ENCODE data around the gene RNASE7. TPM values are rescaled to one million over a fixed set of nuclear protein-coding genes. Genes with fewer than 3 reads are reported as not detected.

The RNASE7 gene
- total RNA-seq, 4 donors from 2014 or later: 0.55 TPM; not detected in 3

DNA sequence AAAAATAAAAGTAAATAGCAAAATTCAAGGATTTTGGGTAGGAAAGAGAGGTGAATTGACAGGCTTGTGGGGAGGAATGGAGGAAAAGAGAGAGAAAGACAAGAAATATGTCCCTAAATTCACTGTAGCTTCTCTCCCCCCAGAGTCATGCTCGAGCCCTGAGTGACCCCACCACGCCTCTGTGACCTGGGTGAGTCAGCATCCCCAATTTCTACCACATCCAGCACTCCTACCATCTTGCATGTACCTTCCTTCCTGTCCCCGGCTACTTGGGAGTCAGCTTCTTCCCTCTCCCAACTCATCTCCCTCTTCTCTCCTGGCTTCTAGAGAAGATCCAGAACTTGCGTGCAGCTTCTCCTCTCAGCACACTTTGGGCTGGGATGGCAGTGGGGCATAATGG lies 46.5 kb downstream of the RNASE7 start:
- peaks cover 0 to 61% of the 10 kb centered on the region in 2 donors for H3K36me3 ChIP-seq
- TF ChIP-seq POLR2A (IDR thresholded peaks at IDR 0.05): no peak
- no peak for TF ChIP-seq CTCF (IDR thresholded peaks at IDR 0.05 in 4 of 5, conservative IDR thresholded peaks at IDR 0.05 in 1 of 5)
- H3K27me3 ChIP-seq: no peaks in the 10 kb centered on the region
- H3K27ac ChIP-seq: no peak overlapping the region
- in situ Hi-C loops (cut with MboI; ENCODE audit: low sequenced_read_pairs in 4 of 4): no loop called here
- no peak overlapping the region for H3K4me3 ChIP-seq
- ATAC-seq (no peak), DNase-seq (no peak)
- H3K4me1 ChIP-seq: no peaks in the 10 kb centered on the region
- intact Hi-C loops (cut with DNase I; ENCODE audit: low total_unique reads): no loop called here
- H3K9me3 ChIP-seq: no peaks in the 10 kb centered on the region

GRCh38 chr14:21089271-21089670 lies 47.1 kb downstream of the RNASE7 start:
- Histone ChIP-seq H3K36me3 (peaks cover 0 to 55% of the 10 kb centered on the region in 2 donors), H3K27me3 (no peaks in the 10 kb centered on the region), H3K4me3 (no peak overlapping the region), H3K4me1 (no peaks in the 10 kb centered on the region), H3K27ac (no peak overlapping the region), H3K9me3 (no peaks in the 10 kb centered on the region)
- TF ChIP-seq CTCF (IDR thresholded peaks at IDR 0.05 in 4 of 5, conservative IDR thresholded peaks at IDR 0.05 in 1 of 5) (no peak), POLR2A (IDR thresholded peaks at IDR 0.05) (no peak)
- no peak for ATAC-seq
- intact Hi-C loops (cut with DNase I; ENCODE audit: low total_unique reads): no loop called here
- DNase-seq: no peak
- in situ Hi-C loops (cut with MboI; ENCODE audit: low sequenced_read_pairs in 4 of 4): no loop called here

DNA sequence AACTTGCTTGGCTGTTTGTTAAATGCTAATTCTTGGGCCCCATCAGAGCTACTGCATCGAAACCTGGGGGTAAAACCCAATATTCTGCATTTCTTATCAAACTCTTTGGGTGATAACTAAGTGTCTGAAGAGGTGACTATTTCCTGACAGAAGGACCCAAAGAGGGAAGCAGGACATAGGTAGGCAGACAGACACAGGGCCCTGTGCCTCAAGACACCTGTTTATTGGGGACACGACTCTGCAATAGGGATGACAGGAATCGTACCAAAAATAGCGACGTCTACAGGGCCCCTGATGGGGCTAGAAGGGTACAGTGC lies 47.7 kb downstream of the RNASE7 start:
- in situ Hi-C loops (cut with MboI; ENCODE audit: low sequenced_read_pairs in 4 of 4): loop anchor here in 2 of 4 donors (10.0 kb wide), 1 partner anchor 75 kb away; no protein-coding TSS in a partner anchor
- DNase-seq (no peak), ATAC-seq (no peak)
- H3K27ac ChIP-seq: no peak overlapping the region
- no peaks in the 10 kb centered on the region for H3K27me3 ChIP-seq
- H3K4me3 ChIP-seq: no peak overlapping the region
- no peaks in the 10 kb centered on the region for H3K9me3 ChIP-seq
- intact Hi-C loops (cut with DNase I; ENCODE audit: low total_unique reads): no loop called here
- TF ChIP-seq CTCF (IDR thresholded peaks at IDR 0.05 in 4 of 5, conservative IDR thresholded peaks at IDR 0.05 in 1 of 5) (no peak), POLR2A (IDR thresholded peaks at IDR 0.05) (no peak)
- peaks cover 0 to 50% of the 10 kb centered on the region in 2 donors for H3K36me3 ChIP-seq
- H3K4me1 ChIP-seq: no peaks in the 10 kb centered on the region

DNA sequence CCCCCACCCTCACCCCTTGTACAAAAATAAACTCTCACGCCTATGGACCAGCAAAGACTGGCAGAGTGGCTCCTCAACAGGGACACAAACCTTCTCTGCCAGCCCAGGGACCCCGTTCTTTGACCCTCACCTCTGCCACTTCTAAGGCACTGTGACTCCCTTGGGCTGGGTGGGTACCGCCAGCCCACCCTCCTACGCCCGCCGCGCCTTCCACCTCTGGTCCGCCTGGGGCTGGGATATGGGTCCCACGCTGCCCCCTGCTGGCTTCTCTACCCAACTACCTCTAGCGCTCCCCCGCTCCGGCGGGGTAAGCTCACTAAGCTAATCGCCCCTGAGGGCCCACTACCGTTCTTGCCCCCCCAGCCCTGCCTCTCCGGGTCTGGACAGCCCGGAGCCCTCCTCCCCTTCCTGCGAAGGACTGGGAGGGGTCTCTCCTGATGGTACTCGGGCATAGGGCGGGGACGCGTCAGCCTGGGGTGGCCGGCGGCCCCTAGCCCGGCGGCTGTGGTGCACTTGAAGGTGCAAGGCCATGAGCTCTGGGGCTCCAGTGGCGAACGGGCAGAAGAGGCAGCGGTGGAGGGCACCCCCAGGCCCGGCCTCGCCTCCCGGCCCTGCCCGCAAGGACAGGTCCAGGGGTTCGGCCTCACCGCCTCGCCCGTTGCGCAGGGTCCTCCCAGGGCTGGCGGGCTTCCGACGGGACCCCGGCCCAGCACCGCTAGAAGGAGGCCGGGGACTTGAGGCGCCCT lies 48.2 kb downstream of the RNASE7 start:
- in situ Hi-C loops (cut with MboI; ENCODE audit: low sequenced_read_pairs in 4 of 4): loop anchor here in 2 of 4 donors (10.0 kb wide), 1 partner anchor 76 kb away; no protein-coding TSS in a partner anchor
- no peak for DNase-seq

More for the DNA sequence above, 48.2 kb downstream of the RNASE7 start:
- no peak overlapping the region for H3K4me3 ChIP-seq
- peak; percentile 11 to 57 (median 48) for TF ChIP-seq CTCF (IDR thresholded peaks at IDR 0.05 in 4 of 5, conservative IDR thresholded peaks at IDR 0.05 in 1 of 5)
- no peak for TF ChIP-seq POLR2A (IDR thresholded peaks at IDR 0.05)
- no peak for ATAC-seq
- intact Hi-C loops (cut with DNase I; ENCODE audit: low total_unique reads): no loop called here
- H3K4me1 ChIP-seq: no peaks in the 10 kb centered on the region
- H3K36me3 ChIP-seq: peaks cover 0 to 44% of the 10 kb centered on the region in 2 donors
- no peaks in the 10 kb centered on the region for H3K9me3 ChIP-seq
- H3K27ac ChIP-seq: no peak overlapping the region
- H3K27me3 ChIP-seq: no peaks in the 10 kb centered on the region
